Pulmonary artery endothelial cell (primary cell): ENCODE measurements around the gene NUMB. TPM values are rescaled to one million over a fixed set of nuclear protein-coding genes. Genes with fewer than 3 reads are reported as not detected.

Experiments used
- DNase-seq: peaks from one replicate; pipeline ENCODE4 v3.0.0-alpha.2; 2011; ENCODE audit warnings: low read depth, low spot score
- total RNA-seq: library from RNA; depleted of rRNA; stranded (reverse); fragments of >200 nt; gene quantifications from 2 replicates; pipeline ENCODE4 v1.2.3, GENCODE V29; 2014

NUMB gene
- total RNA-seq, 1 donor from 2014 or later: 46.3 TPM

DNA sequence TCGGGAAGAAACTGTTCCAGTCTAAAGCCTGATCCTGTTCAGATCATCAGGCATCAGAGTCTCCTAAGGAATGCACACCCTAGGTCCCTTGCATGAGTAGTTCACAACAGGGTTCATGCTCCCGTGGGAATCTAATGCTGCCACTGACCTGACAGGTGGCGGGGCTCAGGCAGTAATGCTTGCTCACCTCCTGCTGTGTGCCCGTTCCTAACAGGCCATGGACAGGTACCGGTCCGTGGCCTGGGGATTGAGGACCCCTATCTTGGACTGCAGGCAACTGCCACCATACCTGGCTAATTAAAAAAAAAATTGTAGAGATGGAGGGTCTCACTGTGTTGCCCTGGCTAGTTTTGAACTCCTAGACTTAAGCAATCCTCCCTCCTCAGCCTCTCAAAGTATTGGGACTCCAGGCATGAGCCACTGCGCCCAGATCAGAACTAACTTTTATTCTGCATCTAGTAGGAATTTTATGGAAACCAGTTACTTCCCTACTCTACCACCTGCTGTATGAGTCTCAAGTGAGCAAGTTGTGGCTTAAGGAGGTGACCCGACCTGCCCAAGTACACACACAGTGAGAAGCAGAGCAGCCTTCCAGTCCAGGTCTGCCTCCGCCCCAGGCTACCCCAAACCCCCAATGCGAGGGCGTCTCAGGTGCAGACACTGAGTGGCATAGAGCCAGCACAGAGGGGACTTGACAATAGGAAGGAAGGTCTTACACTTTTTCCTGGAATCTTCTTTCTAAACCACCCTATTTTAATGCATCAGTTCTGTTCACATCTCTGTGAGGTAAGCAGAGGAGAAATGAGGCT is 223.6 kb downstream of the NUMB start:
- no peak for DNase-seq

GRCh38 chr14:73234029-73234428 is 224.3 kb downstream of the NUMB start:
- no peak for DNase-seq

- DNase-seq: no peak
These were observed 224.8 kb downstream of the NUMB start for GRCh38 chr14:73233564-73233963.

GRCh38 chr14:73232984-73233383 is 225.4 kb downstream of the NUMB start:
- no peak for DNase-seq

DNA sequence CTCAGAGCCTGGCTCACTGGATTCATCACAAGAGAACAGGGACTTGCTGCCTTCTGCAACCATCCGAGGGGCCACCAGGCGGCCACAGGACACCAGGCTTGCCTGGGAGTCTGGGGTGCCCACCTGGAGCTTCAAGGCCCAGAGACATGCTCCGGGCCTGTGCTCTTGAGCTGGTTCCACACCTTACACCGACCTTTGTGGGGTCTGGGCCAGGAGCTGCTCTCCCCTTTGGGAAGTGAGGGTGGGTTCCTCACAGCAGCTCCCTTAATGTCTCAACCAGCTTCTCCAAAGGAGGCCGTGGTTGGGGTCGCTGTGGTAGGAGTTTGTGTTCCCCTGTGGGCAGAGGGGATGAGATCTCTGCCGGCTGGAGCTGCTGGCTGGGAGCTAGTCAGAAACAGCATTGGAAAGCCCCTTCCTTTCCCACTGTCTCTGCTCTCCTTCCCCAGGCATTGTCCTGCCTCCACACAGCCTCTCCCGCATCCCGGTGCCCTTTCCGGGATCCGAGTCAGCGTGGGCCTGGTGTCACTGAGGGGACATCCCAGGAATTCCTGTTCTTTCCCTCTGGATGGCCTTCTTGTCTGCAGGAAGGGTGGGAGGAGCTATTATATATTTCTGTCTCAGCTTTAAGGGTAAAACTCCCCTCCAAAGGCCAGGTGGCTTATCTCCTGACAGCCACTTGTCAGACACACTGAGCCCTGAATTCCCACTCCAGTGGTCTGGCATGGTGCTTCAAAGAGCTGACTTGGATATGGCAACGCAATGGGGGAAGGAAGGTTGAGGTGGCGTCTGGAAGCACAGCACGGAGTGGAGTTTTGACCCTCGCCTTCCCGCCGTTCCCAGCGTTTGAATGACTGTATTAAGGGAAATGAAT is 226.1 kb downstream of the NUMB start:
- DNase-seq: no peak

DNA sequence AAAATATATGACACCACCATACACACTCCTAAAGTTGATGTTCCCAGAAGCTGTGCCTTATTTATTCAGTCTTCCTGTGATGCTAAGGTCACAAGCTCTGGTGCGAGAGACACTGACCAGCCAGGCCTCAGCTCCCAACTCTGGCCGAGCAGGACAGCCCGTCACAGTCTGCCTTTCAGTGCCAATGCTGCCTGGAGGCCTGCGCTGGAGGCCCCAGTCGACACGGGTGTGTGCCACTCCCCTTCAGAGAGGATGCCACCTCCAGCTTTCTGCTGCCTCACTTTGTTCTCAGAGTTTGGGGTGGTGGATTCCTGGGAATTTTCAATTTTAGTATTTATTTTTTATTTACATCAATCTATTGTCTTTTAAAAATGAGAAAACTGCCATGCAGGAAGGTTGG is 228.3 kb downstream of the NUMB start:
- DNase-seq: no peak

GRCh38 chr14:73227812-73228781 is 230.2 kb downstream of the NUMB start:
- peak; percentile 86 for DNase-seq

- DNase-seq: no peak
These were observed 232.8 kb downstream of the NUMB start for GRCh38 chr14:73225496-73225895.

Other genes with a start within 250 kb of the NUMB start
- 1.2 and 15.9 TPM in 2 replicates for gene PAPLN, start 221.0 kb downstream of the NUMB start, total RNA-seq
- 27.0 and 31.0 TPM in 2 replicates for gene RIOX1, start 32.4 kb upstream of the NUMB start, total RNA-seq
- 1.4 and 2.0 TPM in 2 replicates for gene ACOT1, start 78.6 kb upstream of the NUMB start, total RNA-seq
- under 0.01 and 0.11 TPM in 2 replicates for gene HEATR4, start 100.4 kb upstream of the NUMB start, total RNA-seq
- 16.2 and 18.0 TPM in 2 replicates for gene ACOT2, start 110.7 kb upstream of the NUMB start, total RNA-seq
- gene ACOT4, start 133.3 kb upstream of the NUMB start, total RNA-seq: 0.46 and 1.5 TPM in 2 replicates
- gene ACOT6, start 154.0 kb upstream of the NUMB start, total RNA-seq: not detected in 2 replicates
- 5.9 and 7.2 TPM in 2 replicates for gene DNAL1, start 186.4 kb upstream of the NUMB start, total RNA-seq